A549 (cell line): ENCODE results near the gene ANKRD29. TPM values are rescaled to one million over a fixed set of nuclear protein-coding genes. Genes with fewer than 3 reads are reported as not detected.

ENCODE experiments used
- ATAC-seq, 2 experiments: fragments of 200-7000 bp in 1 of 2; fragments of >200 bp in 1 of 2; cut with Nextera tagmentation in 1 of 2; cut with Tn5 transposase in 1 of 2; 3 replicates each; pipeline versions ENCODE4 v1.8.0 to v1.9.1; 2018 to 2020; ENCODE audit warnings: mild to moderate bottlenecking in 1 of 2, moderate library complexity in 1 of 2
- CTCF ChIA-PET: fragments of 300-600 bp; sonication (Branson Sonifier 250); formaldehyde crosslinking; extraction: SDS; loops from one replicate; lab custom pipeline; 2021; ENCODE audit warnings: antibody characterized with exemption, inconsistent platforms; lab: Yijun Ruan, JAX
- POLR2A ChIA-PET: fragments of 350-600 bp; formaldehyde crosslinking; extraction: SDS; loops from one replicate; lab custom pipeline; 2021; ENCODE audit warnings: antibody characterized with exemption, inconsistent platforms; lab: Yijun Ruan, JAX
- DNase-seq, 2 experiments: peaks; one replicate each; pipeline versions ENCODE4 v3.0.0 to v3.0.0-alpha.2; 2011 to 2016; ENCODE audit warnings: low read depth in 1 of 2, low spot score in 1 of 2
- FAIRE-seq: peaks from 2 replicates; lab custom pipeline; 2011; peaks lifted over from hg19 to GRCh38; lab: Jason Lieb, UNC
- H3K27ac ChIP-seq, 2 experiments: fragments of >200 bp; sonication (Bioruptor Twin); formaldehyde crosslinking; 3 replicates each; pipeline ENCODE4 v1.5.1; 2016 to 2017
- H3K4me1 ChIP-seq: fragments of >200 bp; sonication (Bioruptor Twin); formaldehyde crosslinking; 3 replicates; pipeline ENCODE4 v1.6.1; 2016
- H3K4me2 ChIP-seq: fragments of >200 bp; sonication (Bioruptor Twin); formaldehyde crosslinking; 3 replicates; pipeline ENCODE4 v1.6.1; 2016
- H3K4me3 ChIP-seq: fragments of >200 bp; sonication (Bioruptor Twin); formaldehyde crosslinking; 3 replicates; pipeline ENCODE4 v1.5.1; 2016
- H3K9me3 ChIP-seq: fragments of >200 bp; sonication (Bioruptor Twin); formaldehyde crosslinking; 3 replicates; pipeline ENCODE4 v1.6.1; 2016
- BHLHE40 ChIP-seq: IDR thresholded peaks from 2 replicates; pipeline ENCODE4 v1.6.1; 2012; ENCODE audit warnings: low read depth, low read length, inconsistent platforms
- CBX2 ChIP-seq: fragments of 200-600 bp; sonication (generic); IDR thresholded peaks from 2 replicates; pipeline ENCODE4 v1.6.1; 2016; ENCODE audit warnings: low read depth, mild to moderate bottlenecking, borderline replicate concordance
- EP300 ChIP-seq, 2 experiments: fragments of >200 bp; sonication (Bioruptor Twin); formaldehyde crosslinking; IDR thresholded peaks; 2 replicates in 1 of 2; 3 replicates in 1 of 2; pipeline ENCODE4 v1.6.1; 2016 to 2017
- ESRRA ChIP-seq: fragments of 150-350 bp; IDR thresholded peaks from 2 replicates; pipeline ENCODE4 v1.6.1; 2014; ENCODE audit warnings: mild to moderate bottlenecking, low read length, borderline replicate concordance
- FOSL2 ChIP-seq, 2 experiments: fragments of 450-650 bp in 1 of 2; fragments of >200 bp in 1 of 2; sonication (Bioruptor Twin) in 1 of 2; formaldehyde crosslinking; IDR thresholded peaks; 2 replicates each; pipeline versions ENCODE4 v1.5.0 to v1.6.1; 2016 to 2020; ENCODE audit warnings: mild to moderate bottlenecking in 1 of 2, moderate library complexity in 1 of 2
- HEYL ChIP-seq: fragments of 250-450 bp; sonication (Bioruptor Pico); IDR thresholded peaks from 2 replicates; pipeline ENCODE4 v1.8.0; 2021; ENCODE audit warnings: mild to moderate bottlenecking, moderate library complexity
- JUN ChIP-seq, 2 experiments: fragments of >200 bp; sonication (Bioruptor Twin); formaldehyde crosslinking; IDR thresholded peaks; 2 replicates in 1 of 2; 3 replicates in 1 of 2; pipeline ENCODE4 v1.6.1; 2016 to 2017
- KDM1A ChIP-seq: fragments of 200-600 bp; sonication (generic); IDR thresholded peaks from 2 replicates; pipeline ENCODE4 v1.6.1; 2016; ENCODE audit warnings: low read depth, mild to moderate bottlenecking
- MAZ ChIP-seq: fragments of 150-350 bp; IDR thresholded peaks from 2 replicates; pipeline ENCODE4 v1.6.1; 2014; ENCODE audit warnings: antibody characterized with exemption, low read depth, low read length, borderline replicate concordance
- NFE2L2 ChIP-seq: fragments of 150-350 bp; conservative IDR thresholded peaks from 2 replicates; pipeline ENCODE4 v1.6.1; 2014; ENCODE audit warnings: low read length
- NPAS2 ChIP-seq: fragments of 250-450 bp; sonication (Bioruptor Pico); IDR thresholded peaks from 2 replicates; pipeline ENCODE4 v1.8.0; 2022; ENCODE audit warnings: mild to moderate bottlenecking, moderate library complexity, borderline replicate concordance
- NR3C1 ChIP-seq: fragments of >200 bp; sonication (Bioruptor Twin); formaldehyde crosslinking; IDR thresholded peaks from 3 replicates; pipeline ENCODE4 v1.6.1; 2017
- PHF8 ChIP-seq: fragments of 200-600 bp; sonication (generic); IDR thresholded peaks from 2 replicates; pipeline ENCODE4 v1.6.1; 2016; ENCODE audit warnings: low read depth, mild to moderate bottlenecking, antibody characterized with exemption, moderate library complexity, borderline replicate concordance
- POLR2A ChIP-seq: IDR thresholded peaks from 2 replicates; pipeline ENCODE4 v1.6.1; 2012; ENCODE audit warnings: mild to moderate bottlenecking, low read length
- POLR2AphosphoS2 ChIP-seq: conservative IDR thresholded peaks from 2 replicates; pipeline ENCODE4 v1.6.1; 2012; ENCODE audit warnings: low read length, improper control_type of control experiment, inconsistent platforms
- RAD21 ChIP-seq, 2 experiments: fragments of >200 bp in 1 of 2; sonication (Bioruptor Twin) in 1 of 2; formaldehyde crosslinking in 1 of 2; IDR thresholded peaks in 1 of 2; conservative IDR thresholded peaks in 1 of 2; 2 replicates in 1 of 2; 3 replicates in 1 of 2; pipeline ENCODE4 v1.6.1; 2012 to 2018; ENCODE audit warnings: inconsistent platforms in 1 of 2
- RCOR1 ChIP-seq: fragments of 150-350 bp; IDR thresholded peaks from 2 replicates; pipeline ENCODE4 v1.6.1; 2014; ENCODE audit warnings: antibody characterized with exemption, low read length, low read depth
- REST ChIP-seq: fragments of 200-600 bp; sonication (generic); IDR thresholded peaks from 2 replicates; pipeline ENCODE4 v1.6.1; 2016; ENCODE audit warnings: antibody characterized with exemption, mild to moderate bottlenecking, moderate library complexity
- TFCP2L1 ChIP-seq: fragments of 250-450 bp; sonication (Bioruptor Pico); IDR thresholded peaks from 2 replicates; pipeline ENCODE4 v1.5.0; 2021; ENCODE audit warnings: mild to moderate bottlenecking
- WGBS: methylation state at CpG from one replicate; pipeline ENCODE4 v1.1.6; 2017; ENCODE audit errors: missing lambda C conversion rate; 5-methylcytosine and 5-hydroxymethylcytosine counted together
- polyA plus RNA-seq, 4 experiments: library from polyadenylated mRNA; depleted of rRNA in 3 of 4; stranded (reverse); fragments of >200 nt; fragmentation: RNase III in 1 of 4; extraction: RNeasy Plus Mini Kit Qiagen cat#74134 plus additional on column Dnase treatment in 1 of 4; gene quantifications; 2 replicates in 3 of 4; 3 replicates in 1 of 4; pipeline ENCODE4 v1.2.3, GENCODE V29; 2011 to 2017

The ANKRD29 gene
- polyA plus RNA-seq, 2 of the 4 experiments (the other 2 are of a cell fraction), result 12.4 to 25.4 TPM

GRCh38 chr18:23586249-23587196 lies 76.2 kb downstream of the ANKRD29 start, which contains the start of gene NPC1 (continued):
- TF ChIP-seq BHLHE40 (no peak), NPAS2 (CRISPR knock-in tag) (no peak), EP300 (IDR thresholded peaks at IDR 0.05) (peak in 1 of 2 experiments; percentile 61; a peak in 1 of 5 replicates), POLR2AphosphoS2 (no peak), CBX2 (no peak), RAD21 (conservative IDR thresholded peaks at IDR 0.05 in 1 of 2, IDR thresholded peaks at IDR 0.05 in 1 of 2) (peak; percentile 45 to 75), RCOR1 (no peak), MAZ (no peak), JUN (IDR thresholded peaks at IDR 0.05) (peak; percentile 65 to 86; a peak in 4 of 5 replicates), HEYL (CRISPR knock-in tag) (no peak), NR3C1 (no peak)
- TF ChIP-seq, all 56 proteins: peak for 13

- peak overlapping the region; percentile 93 for H3K4me3 ChIP-seq
- FAIRE-seq (no peak), DNase-seq (no peak)
- H3K9me3 ChIP-seq, result no peaks in the 10 kb centered on the region
- H3K4me2 ChIP-seq, result peak overlapping the region; percentile 84
- 3% methylated on average over 2 of the region's 14 CpGs for WGBS
- CTCF ChIA-PET, result interaction anchor here (0.8 to 2.8 kb wide), 5 partner anchors 27 to 118 kb away, joined by 3 to 11 read pairs (median 5); no protein-coding TSS in a partner anchor
- TF ChIP-seq REST (no peak), NFE2L2 (no peak), ESRRA (no peak), FOSL2 (IDR thresholded peaks at IDR 0.05) (no peak), FOSL2 (CRISPR knock-in tag; IDR thresholded peaks at IDR 0.05) (no peak), POLR2AphosphoS2 (no peak), KDM1A (no peak), TFCP2L1 (CRISPR knock-in tag) (no peak), CBX2 (no peak), PHF8 (no peak), POLR2A (no peak)
- TF ChIP-seq, all 56 proteins: peak for 0
- POLR2A ChIA-PET, result interaction anchor here (0.5 kb wide), 1 partner anchor 134 kb away, joined by 3 read pairs; no protein-coding TSS in a partner anchor
- peaks cover 54% of the 10 kb centered on the region for H3K4me1 ChIP-seq
- ATAC-seq, result peak in 1 of 2 experiments; percentile 45; a peak in 2 of 6 replicates
- H3K27ac ChIP-seq, result peak overlapping the region; percentile 98 to 99
Measured at GRCh38 chr18:23585897-23586248, 76.8 kb downstream of the ANKRD29 start.
